ENCODE results near the gene ZBTB20.

ZBTB20 gene

GRCh38 chr3:114706591-114707232, 440.4 kb downstream of the ZBTB20 start:
- Histone ChIP-seq H3K27me3 (ENCODE audit: insufficient read depth, low read length) (no peaks in the 10 kb centered on the region), H3K4me1 (ENCODE audit: insufficient read depth, low read length) (peaks cover 17% of the 10 kb centered on the region)
- 87% methylated on average over 2 of the region's 3 CpGs for WGBS

GRCh38 chr3:114700637-114701234, 446.4 kb downstream of the ZBTB20 start:
- no CpG with 5 or more reads among the region's 1 CpG for WGBS
- H3K36me3 ChIP-seq (ENCODE audit: insufficient read depth, low read length), result no peaks in the 10 kb centered on the region
- H3K9me3 ChIP-seq (ENCODE audit: insufficient read depth, low read depth, low read length), result no peaks in the 10 kb centered on the region
- no peak overlapping the region for H3K27ac ChIP-seq (ENCODE audit: low read depth, low read length)
- no peaks in the 10 kb centered on the region for H3K27me3 ChIP-seq (ENCODE audit: insufficient read depth, low read length)
- H3K4me3 ChIP-seq (ENCODE audit: low read length), result no peak overlapping the region
- H3K9ac ChIP-seq (ENCODE audit: low read depth, low read length), result no peak overlapping the region
- peaks cover 34% of the 10 kb centered on the region for H3K4me1 ChIP-seq (ENCODE audit: insufficient read depth, low read length)

More at GRCh38 chr3:114706591-114707232, 440.4 kb downstream of the ZBTB20 start:
- Histone ChIP-seq H3K9ac (ENCODE audit: low read depth, low read length) (no peak overlapping the region), H3K4me3 (ENCODE audit: low read length) (no peak overlapping the region), H3K36me3 (ENCODE audit: insufficient read depth, low read length) (no peaks in the 10 kb centered on the region), H3K9me3 (ENCODE audit: insufficient read depth, low read depth, low read length) (no peaks in the 10 kb centered on the region), H3K27ac (ENCODE audit: low read depth, low read length) (no peak overlapping the region)

- Histone ChIP-seq H3K9me3 (ENCODE audit: insufficient read depth, low read depth, low read length) (no peaks in the 10 kb centered on the region), H3K4me3 (ENCODE audit: low read length) (no peak overlapping the region), H3K9ac (ENCODE audit: low read depth, low read length) (no peak overlapping the region), H3K27me3 (ENCODE audit: insufficient read depth, low read length) (no peaks in the 10 kb centered on the region), H3K27ac (ENCODE audit: low read depth, low read length) (no peak overlapping the region), H3K36me3 (ENCODE audit: insufficient read depth, low read length) (no peaks in the 10 kb centered on the region), H3K4me1 (ENCODE audit: insufficient read depth, low read length) (peaks cover 56% of the 10 kb centered on the region)
- 67% methylated on average over 3 of the region's 5 CpGs for WGBS
Measured at GRCh38 chr3:114698146-114699105, 448.7 kb downstream of the ZBTB20 start.

- no CpG with 5 or more reads among the region's 4 CpGs for WGBS
- Histone ChIP-seq H3K27me3 (ENCODE audit: insufficient read depth, low read length) (no peaks in the 10 kb centered on the region), H3K9me3 (ENCODE audit: insufficient read depth, low read depth, low read length) (no peaks in the 10 kb centered on the region), H3K27ac (ENCODE audit: low read depth, low read length) (no peak overlapping the region), H3K9ac (ENCODE audit: low read depth, low read length) (no peak overlapping the region), H3K4me1 (ENCODE audit: insufficient read depth, low read length) (peaks cover 56% of the 10 kb centered on the region), H3K4me3 (ENCODE audit: low read length) (no peak overlapping the region), H3K36me3 (ENCODE audit: insufficient read depth, low read length) (no peaks in the 10 kb centered on the region)
Measured at GRCh38 chr3:114697401-114697800, 449.7 kb downstream of the ZBTB20 start.

GRCh38 chr3:114694251-114694650, 452.8 kb downstream of the ZBTB20 start:
- no peak overlapping the region for H3K4me3 ChIP-seq (ENCODE audit: low read length)

GRCh38 chr3:114691871-114692270, 455.2 kb downstream of the ZBTB20 start:
- Histone ChIP-seq H3K36me3 (ENCODE audit: insufficient read depth, low read length) (no peaks in the 10 kb centered on the region), H3K4me1 (ENCODE audit: insufficient read depth, low read length) (peaks cover 39% of the 10 kb centered on the region), H3K4me3 (ENCODE audit: low read length) (no peak overlapping the region), H3K9ac (ENCODE audit: low read depth, low read length) (no peak overlapping the region), H3K9me3 (ENCODE audit: insufficient read depth, low read depth, low read length) (no peaks in the 10 kb centered on the region), H3K27ac (ENCODE audit: low read depth, low read length) (no peak overlapping the region), H3K27me3 (ENCODE audit: insufficient read depth, low read length) (no peaks in the 10 kb centered on the region)
- WGBS, result 84% methylated on average over 3 of the region's 3 CpGs

More at GRCh38 chr3:114694251-114694650, 452.8 kb downstream of the ZBTB20 start:
- no peaks in the 10 kb centered on the region for H3K27me3 ChIP-seq (ENCODE audit: insufficient read depth, low read length)
- no peak overlapping the region; the same call in 1 of the 2 replicates for H3K27ac ChIP-seq (ENCODE audit: low read depth, low read length)
- peaks cover 39% of the 10 kb centered on the region for H3K4me1 ChIP-seq (ENCODE audit: insufficient read depth, low read length)
- no peaks in the 10 kb centered on the region for H3K9me3 ChIP-seq (ENCODE audit: insufficient read depth, low read depth, low read length)
- no peaks in the 10 kb centered on the region for H3K36me3 ChIP-seq (ENCODE audit: insufficient read depth, low read length)
- no peak overlapping the region for H3K9ac ChIP-seq (ENCODE audit: low read depth, low read length)
- no CpG with 5 or more reads among the region's 1 CpG for WGBS

- H3K9me3 ChIP-seq (ENCODE audit: insufficient read depth, low read depth, low read length), result no peaks in the 10 kb centered on the region
- H3K36me3 ChIP-seq (ENCODE audit: insufficient read depth, low read length), result no peaks in the 10 kb centered on the region
- H3K27me3 ChIP-seq (ENCODE audit: insufficient read depth, low read length), result no peaks in the 10 kb centered on the region
- no peak overlapping the region for H3K27ac ChIP-seq (ENCODE audit: low read depth, low read length)
- WGBS, result no CpG with 5 or more reads among the region's 1 CpG
- H3K4me3 ChIP-seq (ENCODE audit: low read length), result no peak overlapping the region
- peaks cover 39% of the 10 kb centered on the region for H3K4me1 ChIP-seq (ENCODE audit: insufficient read depth, low read length)
- no peak overlapping the region for H3K9ac ChIP-seq (ENCODE audit: low read depth, low read length)
Measured at GRCh38 chr3:114690911-114691310, 456.2 kb downstream of the ZBTB20 start.

GRCh38 chr3:114687151-114687550, 459.9 kb downstream of the ZBTB20 start:
- H3K9me3 ChIP-seq (ENCODE audit: insufficient read depth, low read depth, low read length), result no peaks in the 10 kb centered on the region
- no peak overlapping the region for H3K9ac ChIP-seq (ENCODE audit: low read depth, low read length)
- no peaks in the 10 kb centered on the region for H3K27me3 ChIP-seq (ENCODE audit: insufficient read depth, low read length)
- peaks cover 30% of the 10 kb centered on the region for H3K4me1 ChIP-seq (ENCODE audit: insufficient read depth, low read length)
- WGBS, result 74% methylated on average over 3 of the region's 3 CpGs
- H3K4me3 ChIP-seq (ENCODE audit: low read length), result no peak overlapping the region
- H3K36me3 ChIP-seq (ENCODE audit: insufficient read depth, low read length), result no peaks in the 10 kb centered on the region
- no peak overlapping the region for H3K27ac ChIP-seq (ENCODE audit: low read depth, low read length)

- Histone ChIP-seq H3K36me3 (ENCODE audit: insufficient read depth, low read length) (no peaks in the 10 kb centered on the region), H3K4me3 (ENCODE audit: low read length) (no peak overlapping the region), H3K27ac (ENCODE audit: low read depth, low read length) (no peak overlapping the region), H3K27me3 (ENCODE audit: insufficient read depth, low read length) (no peaks in the 10 kb centered on the region), H3K9me3 (ENCODE audit: insufficient read depth, low read depth, low read length) (no peaks in the 10 kb centered on the region), H3K9ac (ENCODE audit: low read depth, low read length) (no peak overlapping the region), H3K4me1 (ENCODE audit: insufficient read depth, low read length) (peaks cover 30% of the 10 kb centered on the region)
- WGBS, result 90% methylated on average over 4 of the region's 4 CpGs
Measured at GRCh38 chr3:114686621-114687020, 460.5 kb downstream of the ZBTB20 start.

- Histone ChIP-seq H3K27me3 (ENCODE audit: insufficient read depth, low read length) (no peaks in the 10 kb centered on the region), H3K27ac (ENCODE audit: low read depth, low read length) (no peak overlapping the region; the same call in 1 of the 2 replicates), H3K36me3 (ENCODE audit: insufficient read depth, low read length) (no peaks in the 10 kb centered on the region), H3K9ac (ENCODE audit: low read depth, low read length) (no peak overlapping the region), H3K9me3 (ENCODE audit: insufficient read depth, low read depth, low read length) (no peaks in the 10 kb centered on the region), H3K4me1 (ENCODE audit: insufficient read depth, low read length) (peaks cover 30% of the 10 kb centered on the region), H3K4me3 (ENCODE audit: low read length) (no peak overlapping the region)
- 82% methylated on average over 4 of the region's 4 CpGs for WGBS
Measured at GRCh38 chr3:114685161-114685560, 461.9 kb downstream of the ZBTB20 start.

GRCh38 chr3:114680299-114680698, 466.8 kb downstream of the ZBTB20 start:
- Histone ChIP-seq H3K9ac (ENCODE audit: low read depth, low read length) (no peak overlapping the region), H3K27ac (ENCODE audit: low read depth, low read length) (no peak overlapping the region), H3K4me3 (ENCODE audit: low read length) (no peak overlapping the region), H3K36me3 (ENCODE audit: insufficient read depth, low read length) (no peaks in the 10 kb centered on the region), H3K4me1 (ENCODE audit: insufficient read depth, low read length) (peaks cover 6% of the 10 kb centered on the region), H3K27me3 (ENCODE audit: insufficient read depth, low read length) (no peaks in the 10 kb centered on the region), H3K9me3 (ENCODE audit: insufficient read depth, low read depth, low read length) (no peaks in the 10 kb centered on the region; the same call in 1 of the 2 replicates)
- WGBS, result no CpG with 5 or more reads among the region's 1 CpG
